ENCODE data around the gene TSHZ2.

- TF ChIP-seq CTCF (IDR thresholded peaks at IDR 0.05; ENCODE audit: insufficient read depth, low read depth, low read length) = no peak
- TF ChIP-seq EZH2 (IDR thresholded peaks at IDR 0.05; ENCODE audit: insufficient read depth, low read length) = no peak
Measured at GRCh38 chr20:53126185-53126584, 154.0 kb downstream of the TSHZ2 start.

Measured in astrocyte (in vitro differentiated cells and primary cell).